ENCODE data around the gene BUB3. TPM values are rescaled to one million over a fixed set of nuclear protein-coding genes. Genes with fewer than 3 reads are reported as not detected.

Gene BUB3
- total and polyA plus RNA-seq, 2 of the 4 experiments (the other 2 are of a cell fraction), result 215 to 384 TPM

GRCh38 chr10:123134915-123135414 is 19.2 kb upstream of the BUB3 start:
- in situ Hi-C loops (cut with MboI; ENCODE audit: low sequenced_read_pairs) (loop anchor here (5.0 to 25.0 kb wide), 3 partner anchors 417 to 1252 kb away; no protein-coding TSS in a partner anchor), intact Hi-C loops (cut with micrococcal nuclease) (no loop called here), dilution Hi-C loops (cut with HindIII; ENCODE audit: low sequenced_read_pairs, unreplicated experiment) (no loop called here)
- H3K4me3 ChIP-seq (ENCODE audit: insufficient read depth, low read depth, low read length), result no peak overlapping the region
- no TSS peak for BruUV-seq (replicated peaks)
- ChIA-PET POLR2A (ENCODE audit: unreplicated experiment) (no interaction called here), CTCF (no interaction called here)
- no peak overlapping the region for H2BK20ac ChIP-seq (ENCODE audit: low read depth, low read length)
- DNase-seq (no peak), ATAC-seq (ENCODE audit: low read depth) (no peak)
- no peaks in the 10 kb centered on the region for H3K79me1 ChIP-seq (ENCODE audit: low read depth in 1 of 2, low read length in 2 of 2)
- TF ChIP-seq SMC3 (IDR thresholded peaks at IDR 0.05; ENCODE audit: low read depth, low read length) (no peak), ELK1 (IDR thresholded peaks at IDR 0.05; ENCODE audit: borderline replicate concordance, low read depth, low read length) (no peak), RFX5 (IDR thresholded peaks at IDR 0.05; ENCODE audit: low read depth, low read length) (no peak), BHLHE40 (IDR thresholded peaks at IDR 0.05; ENCODE audit: low read depth, low read length) (no peak)
- no peak overlapping the region for H4K8ac ChIP-seq (ENCODE audit: low read depth in 2 of 2, low read length in 2 of 2)
- H3K4ac ChIP-seq (ENCODE audit: low read depth, low read length), result no peak overlapping the region
- no peaks in the 10 kb centered on the region for H3K36me3 ChIP-seq (ENCODE audit: control insufficient read depth, insufficient read depth, low read length)
- 0 out of 2 replicates have a peak, but pooled peaks cover 3% of the 10 kb centered on the region for H4K20me1 ChIP-seq (ENCODE audit: insufficient read depth, low read length)
- H3K56ac ChIP-seq (ENCODE audit: extremely low read depth, insufficient read depth, low read length), result no peak overlapping the region
- no peaks in the 10 kb centered on the region for H3K9me1 ChIP-seq (ENCODE audit: insufficient read depth, low read length)
- no peaks in the 10 kb centered on the region; the same call in 1 of the 2 replicates for H3K9me3 ChIP-seq (ENCODE audit: control insufficient read depth, insufficient read depth, low read length)
- peaks cover 86% of the 10 kb centered on the region for H3K27me3 ChIP-seq (ENCODE audit: control insufficient read depth, insufficient read depth, low read length)
- H2AK9ac ChIP-seq (replicated peaks; ENCODE audit: low read depth, low read length, poor library complexity), result no peak overlapping the region
- no peak overlapping the region for H3K14ac ChIP-seq (replicated peaks; ENCODE audit: low read depth, low read length)
- H4K5ac ChIP-seq (ENCODE audit: low read depth, low read length), result no peak overlapping the region
- H2AFZ ChIP-seq (replicated peaks; ENCODE audit: low read length, poor library complexity), result peak overlapping the region; percentile 18
- H3K23ac ChIP-seq (ENCODE audit: low read depth, low read length), result no peak overlapping the region
- no peak overlapping the region for H3K9ac ChIP-seq (ENCODE audit: low read depth, low read length)
- H2BK15ac ChIP-seq (ENCODE audit: low read depth, low read length), result no peak overlapping the region
- no peak overlapping the region for H3K18ac ChIP-seq (ENCODE audit: low read depth, low read length)
- 0% methylated on average over 1 of the region's 46 CpGs; no CpG with 5 or more reads in 1 of the 2 experiments for WGBS, 2 experiments (ENCODE audit: extremely low coverage in 2 of 2, insufficient read length in 1 of 2)
- H3K4me2 ChIP-seq (ENCODE audit: low read depth, low read length), result no peak overlapping the region; the same call in 1 of the 2 replicates
- H2AK5ac ChIP-seq (ENCODE audit: low read depth, low read length), result no peak overlapping the region
- H2BK120ac ChIP-seq (ENCODE audit: low read depth, low read length), result no peak overlapping the region
- H3K27ac ChIP-seq (ENCODE audit: insufficient read depth, low read length), result no peak overlapping the region
- H3K4me1 ChIP-seq (ENCODE audit: control insufficient read depth, insufficient read depth, low read length), result peaks cover 2% of the 10 kb centered on the region; the same call in 1 of the 2 replicates
- H2BK5ac ChIP-seq (ENCODE audit: low read depth, low read length, poor library complexity, severe bottlenecking), result no peak overlapping the region
- no peak overlapping the region for H4K91ac ChIP-seq (ENCODE audit: insufficient read depth, low read depth, low read length)

Data from IMR-90 (cell line).